HEK293 (cell line): ENCODE measurements around the gene CNTRL.

ENCODE experiments used
- BCL11A ChIP-seq: fragments of 450-650 bp; formaldehyde crosslinking; IDR thresholded peaks from 2 replicates; pipeline ENCODE4 v1.5.1; 2016; ENCODE audit warnings: low read depth, missing biosample characterization, missing genetic modification characterization
- HOXA7 ChIP-seq: sonication (generic); formaldehyde crosslinking; IDR thresholded peaks from 2 replicates; pipeline ENCODE4 v1.8.1; 2022; ENCODE audit warnings: missing genetic modification reagents, borderline replicate concordance
- INSM2 ChIP-seq: fragments of 450-650 bp; formaldehyde crosslinking; IDR thresholded peaks from 2 replicates; pipeline ENCODE4 v1.5.1; 2016; ENCODE audit warnings: missing biosample characterization, missing genetic modification characterization
- KLF1 ChIP-seq: fragments of 450-650 bp; formaldehyde crosslinking; IDR thresholded peaks from 2 replicates; pipeline ENCODE4 v1.5.1; 2016; ENCODE audit warnings: missing biosample characterization, missing genetic modification characterization
- RBAK ChIP-seq: fragments of 450-650 bp; formaldehyde crosslinking; IDR thresholded peaks from 2 replicates; pipeline ENCODE4 v1.5.1; 2016; ENCODE audit warnings: missing biosample characterization, missing genetic modification characterization
- SP7 ChIP-seq: fragments of 450-650 bp; formaldehyde crosslinking; IDR thresholded peaks from 2 replicates; pipeline ENCODE4 v1.5.1; 2016; ENCODE audit warnings: missing biosample characterization, missing genetic modification characterization
- ZBTB8A ChIP-seq: fragments of 450-650 bp; formaldehyde crosslinking; IDR thresholded peaks from 2 replicates; pipeline ENCODE4 v1.5.1; 2016; ENCODE audit warnings: missing biosample characterization, missing genetic modification characterization
- ZFP37 ChIP-seq: fragments of 450-650 bp; formaldehyde crosslinking; IDR thresholded peaks from 2 replicates; pipeline ENCODE4 v1.5.1; 2016; ENCODE audit warnings: missing biosample characterization, missing genetic modification characterization
- ZNF114 ChIP-seq: fragments of 450-650 bp; formaldehyde crosslinking; IDR thresholded peaks from 2 replicates; pipeline ENCODE4 v1.5.0; 2017; ENCODE audit warnings: missing biosample characterization, missing genetic modification characterization
- ZNF132 ChIP-seq: fragments of 450-650 bp; formaldehyde crosslinking; IDR thresholded peaks from 2 replicates; pipeline ENCODE4 v1.5.1; 2017; ENCODE audit warnings: missing biosample characterization, missing genetic modification characterization, borderline replicate concordance
- ZNF133 ChIP-seq: fragments of 450-650 bp; formaldehyde crosslinking; IDR thresholded peaks from 2 replicates; pipeline ENCODE4 v1.5.1; 2016; ENCODE audit warnings: missing biosample characterization, missing genetic modification characterization
- ZNF140 ChIP-seq: fragments of 450-650 bp; formaldehyde crosslinking; IDR thresholded peaks from 2 replicates; pipeline ENCODE4 v1.5.1; 2016; ENCODE audit warnings: missing biosample characterization, missing genetic modification characterization
- ZNF148 ChIP-seq: fragments of 450-650 bp; formaldehyde crosslinking; IDR thresholded peaks from 2 replicates; pipeline ENCODE4 v1.5.0; 2017; ENCODE audit warnings: missing biosample characterization, missing genetic modification characterization, borderline replicate concordance
- ZNF169 ChIP-seq: fragments of 450-650 bp; formaldehyde crosslinking; IDR thresholded peaks from 2 replicates; pipeline ENCODE4 v1.5.1; 2016; ENCODE audit warnings: missing biosample characterization, missing genetic modification characterization
- ZNF324 ChIP-seq: fragments of 450-650 bp; formaldehyde crosslinking; IDR thresholded peaks from 2 replicates; pipeline ENCODE4 v1.5.1; 2016; ENCODE audit warnings: missing biosample characterization, missing genetic modification characterization
- ZNF341 ChIP-seq: fragments of 450-650 bp; formaldehyde crosslinking; IDR thresholded peaks from 2 replicates; pipeline ENCODE4; 2016; ENCODE audit warnings: low read depth, missing biosample characterization, missing genetic modification characterization
- ZNF394 ChIP-seq: fragments of 450-650 bp; formaldehyde crosslinking; IDR thresholded peaks from 2 replicates; pipeline ENCODE4 v1.5.1; 2016; ENCODE audit warnings: missing biosample characterization, missing genetic modification characterization, mild to moderate bottlenecking, moderate library complexity, borderline replicate concordance
- ZNF398 ChIP-seq: fragments of 450-650 bp; formaldehyde crosslinking; IDR thresholded peaks from 2 replicates; pipeline ENCODE4 v1.5.1; 2017; ENCODE audit warnings: missing biosample characterization, missing genetic modification characterization
- ZNF404 ChIP-seq: fragments of 450-650 bp; formaldehyde crosslinking; IDR thresholded peaks from 2 replicates; pipeline ENCODE4 v1.5.1; 2017; ENCODE audit warnings: missing biosample characterization, missing genetic modification characterization
- ZNF473 ChIP-seq: fragments of 450-650 bp; formaldehyde crosslinking; IDR thresholded peaks from 2 replicates; pipeline ENCODE4 v1.5.1; 2017; ENCODE audit warnings: missing biosample characterization, missing genetic modification characterization
- ZNF48 ChIP-seq: fragments of 450-650 bp; formaldehyde crosslinking; IDR thresholded peaks from 2 replicates; pipeline ENCODE4 v1.5.1; 2016; ENCODE audit warnings: missing biosample characterization, missing genetic modification characterization
- ZNF544 ChIP-seq: fragments of 450-650 bp; formaldehyde crosslinking; IDR thresholded peaks from 2 replicates; pipeline ENCODE4 v1.5.0; 2017; ENCODE audit warnings: missing biosample characterization, missing genetic modification characterization
- ZNF558 ChIP-seq: fragments of 450-650 bp; formaldehyde crosslinking; IDR thresholded peaks from 2 replicates; pipeline ENCODE4 v1.5.1; 2016; ENCODE audit warnings: missing biosample characterization, missing genetic modification characterization
- ZNF610 ChIP-seq: fragments of 450-650 bp; formaldehyde crosslinking; IDR thresholded peaks from 2 replicates; pipeline ENCODE4 v1.5.1; 2016; ENCODE audit warnings: missing biosample characterization, missing genetic modification characterization, borderline replicate concordance
- ZNF623 ChIP-seq: fragments of 450-650 bp; formaldehyde crosslinking; IDR thresholded peaks from 2 replicates; pipeline ENCODE4 v1.5.1; 2016; ENCODE audit warnings: missing biosample characterization, missing genetic modification characterization
- ZNF626 ChIP-seq: fragments of 450-650 bp; sonication (Bioruptor Pico); formaldehyde crosslinking; IDR thresholded peaks from 2 replicates; pipeline ENCODE4 v1.5.1; 2018; ENCODE audit warnings: missing biosample characterization, missing genetic modification characterization, inconsistent platforms
- ZNF639 ChIP-seq: fragments of 450-650 bp; formaldehyde crosslinking; IDR thresholded peaks from 2 replicates; pipeline ENCODE4 v1.5.1; 2016; ENCODE audit warnings: missing biosample characterization, missing genetic modification characterization
- ZNF692 ChIP-seq: fragments of 450-650 bp; formaldehyde crosslinking; IDR thresholded peaks from 2 replicates; pipeline ENCODE4 v1.5.1; 2016; ENCODE audit warnings: missing biosample characterization, missing genetic modification characterization
- ZXDB ChIP-seq: fragments of 450-650 bp; formaldehyde crosslinking; IDR thresholded peaks from 2 replicates; pipeline ENCODE4 v1.5.1; 2016; ENCODE audit warnings: missing biosample characterization, missing genetic modification characterization
- TF ChIP-seq, protein P1 (sequence below): fragments of 450-650 bp; formaldehyde crosslinking; IDR thresholded peaks from 2 replicates; pipeline ENCODE4 v1.5.1; 2017; ENCODE audit warnings: missing biosample characterization, missing genetic modification characterization
- TF ChIP-seq, protein P2 (sequence below): fragments of 450-650 bp; formaldehyde crosslinking; IDR thresholded peaks from 2 replicates; pipeline ENCODE4 v1.5.1; 2016; ENCODE audit warnings: missing biosample characterization, missing genetic modification characterization

The CNTRL gene

GRCh38 chr9:121225240-121225639 lies 150.5 kb downstream of the CNTRL start (continued):
- no peak for TF ChIP-seq ZNF626 (tag by site-specific recombination)
- TF ChIP-seq ZBTB8A = no peak
- TF ChIP-seq ZNF169 (tag by site-specific recombination) = no peak
- no peak for TF ChIP-seq ZNF639
- no peak for TF ChIP-seq ZFP37 (tag by site-specific recombination)
- TF ChIP-seq ZNF133 = no peak
- TF ChIP-seq ZNF692 (tag by site-specific recombination) = no peak
- no peak for TF ChIP-seq HOXA7 (CRISPR knock-in tag)
- TF ChIP-seq, protein P1, sequence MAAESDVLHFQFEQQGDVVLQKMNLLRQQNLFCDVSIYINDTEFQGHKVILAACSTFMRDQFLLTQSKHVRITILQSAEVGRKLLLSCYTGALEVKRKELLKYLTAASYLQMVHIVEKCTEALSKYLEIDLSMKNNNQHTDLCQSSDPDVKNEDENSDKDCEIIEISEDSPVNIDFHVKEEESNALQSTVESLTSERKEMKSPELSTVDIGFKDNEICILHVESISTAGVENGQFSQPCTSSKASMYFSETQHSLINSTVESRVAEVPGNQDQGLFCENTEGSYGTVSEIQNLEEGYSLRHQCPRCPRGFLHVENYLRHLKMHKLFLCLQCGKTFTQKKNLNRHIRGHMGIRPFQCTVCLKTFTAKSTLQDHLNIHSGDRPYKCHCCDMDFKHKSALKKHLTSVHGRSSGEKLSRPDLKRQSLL (tag by site-specific recombination) = no peak
- no peak for TF ChIP-seq ZNF473 (tag by site-specific recombination)
- no peak for TF ChIP-seq ZNF324 (tag by site-specific recombination)
- TF ChIP-seq ZNF623 (tag by site-specific recombination) = no peak
- no peak for TF ChIP-seq ZNF398 (tag by site-specific recombination)
- TF ChIP-seq KLF1 = no peak
- TF ChIP-seq, protein P2, sequence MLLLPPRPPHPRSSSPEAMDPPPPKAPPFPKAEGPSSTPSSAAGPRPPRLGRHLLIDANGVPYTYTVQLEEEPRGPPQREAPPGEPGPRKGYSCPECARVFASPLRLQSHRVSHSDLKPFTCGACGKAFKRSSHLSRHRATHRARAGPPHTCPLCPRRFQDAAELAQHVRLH (tag by site-specific recombination) = no peak
- TF ChIP-seq ZNF558 (tag by site-specific recombination) = no peak
- TF ChIP-seq ZNF148 (tag by site-specific recombination) = no peak
- TF ChIP-seq INSM2 (tag by site-specific recombination) = 0 out of 2 replicates have a peak, but pooled peaks have one; percentile 38
- TF ChIP-seq BCL11A (tag by site-specific recombination) = no peak
- 0 out of 2 replicates have a peak, but pooled peaks have one; percentile 30 for TF ChIP-seq SP7 (tag by site-specific recombination)
- no peak for TF ChIP-seq ZNF48
- no peak for TF ChIP-seq ZNF394 (tag by site-specific recombination)
- no peak for TF ChIP-seq RBAK (tag by site-specific recombination)
- TF ChIP-seq ZNF404 (tag by site-specific recombination) = no peak
- TF ChIP-seq ZNF140 (tag by site-specific recombination) = no peak
- TF ChIP-seq ZNF132 = no peak
- TF ChIP-seq ZNF610 (tag by site-specific recombination) = no peak
- peak; percentile 52; the same call in 1 of the 2 replicates for TF ChIP-seq ZNF341
- TF ChIP-seq ZNF114 (tag by site-specific recombination) = no peak
- no peak for TF ChIP-seq ZNF544 (tag by site-specific recombination)
- no peak for TF ChIP-seq ZXDB (tag by site-specific recombination)
